AG09319 (cell line): Measurements from ENCODE around the gene NES.

Source experiments
- DNase-seq: peaks from one replicate; pipeline ENCODE4 v3.0.0-alpha.2; 2010; ENCODE audit warnings: low read depth; ENCODE audit errors: extremely low read depth
- CTCF ChIP-seq: IDR thresholded peaks from 2 replicates; pipeline ENCODE4 v1.5.1; 2011; ENCODE audit warnings: low read depth, mild to moderate bottlenecking, inconsistent platforms, low read length, moderate library complexity

NES gene

GRCh38 chr1:156676114-156676819 lies 940 bp downstream of the NES start:
- DNase-seq = no peak
- no peak for TF ChIP-seq CTCF

- no peak for DNase-seq
Measured at GRCh38 chr1:156675210-156676113, 1.7 kb downstream of the NES start.

GRCh38 chr1:156673387-156674121 lies 3.7 kb downstream of the NES start:
- DNase-seq = no peak
- no peak for TF ChIP-seq CTCF

More at GRCh38 chr1:156675210-156676113, 1.7 kb downstream of the NES start:
- no peak for TF ChIP-seq CTCF

- DNase-seq = no peak
- no peak for TF ChIP-seq CTCF
Measured at GRCh38 chr1:156671804-156672203, 5.4 kb downstream of the NES start.

- DNase-seq = no peak
- TF ChIP-seq CTCF = no peak
Measured at GRCh38 chr1:156670791-156671190, 6.4 kb downstream of the NES start.

GRCh38 chr1:156670359-156670758 lies 6.8 kb downstream of the NES start:
- TF ChIP-seq CTCF = no peak
- DNase-seq = no peak
